ENCODE data around the gene PTPRZ1. TPM values are rescaled to one million over a fixed set of nuclear protein-coding genes. Genes with fewer than 3 reads are reported as not detected.

PTPRZ1 gene
- total and polyA plus RNA-seq, 2 donors (not counting 1 experiment from before 2014, with no cell fraction given), result not detected

DNA sequence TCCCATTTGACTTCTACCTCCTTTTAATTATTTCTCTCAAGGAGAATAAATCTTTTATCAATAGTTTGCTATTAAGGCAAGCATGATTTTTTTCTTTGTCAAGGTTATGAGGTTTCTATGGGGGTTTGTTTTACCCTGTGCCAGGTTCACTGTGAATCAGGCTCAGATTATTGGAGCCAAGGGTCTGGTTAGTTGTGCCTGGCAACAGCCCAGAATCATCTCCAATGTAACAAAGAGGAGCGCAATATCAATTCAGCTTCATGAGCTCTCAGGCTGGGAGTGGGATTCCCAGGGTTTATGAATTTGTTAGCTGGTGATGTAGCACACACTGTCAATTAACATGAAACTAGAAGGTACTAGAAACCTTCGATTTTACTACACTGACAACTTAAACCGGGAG, 197.9 kb downstream of the PTPRZ1 start:
- peaks cover 2% of the 10 kb centered on the region for H3K9me3 Mint-ChIP-seq (ENCODE audit: insufficient read depth)
- Histone ChIP-seq H3K9ac (ENCODE audit: low read length) (no peak overlapping the region), H2AFZ (ENCODE audit: insufficient read depth, low read depth, low read length, poor library complexity, severe bottlenecking) (no peak overlapping the region), H3K4me1 (ENCODE audit: control insufficient read depth in 2 of 2, insufficient read depth in 2 of 2, low read length in 2 of 2) (no peaks in the 10 kb centered on the region), H3K4me3 (ENCODE audit: control extremely low read depth in 1 of 5, extremely low read depth in 1 of 5, insufficient read depth in 1 of 5, low read depth in 2 of 5, low read length in 4 of 5) (no peak overlapping the region), H3K9me3 (ENCODE audit: control extremely low read depth in 1 of 3, control insufficient read depth in 2 of 3, insufficient read depth in 1 of 3, low read length in 2 of 3) (no peaks in the 10 kb centered on the region), H4K20me1 (ENCODE audit: control insufficient read depth, insufficient read depth, low read length, poor library complexity, severe bottlenecking) (no peaks in the 10 kb centered on the region), H3K27ac (ENCODE audit: low read length in 2 of 2) (no peak overlapping the region), H3K79me2 (ENCODE audit: control insufficient read depth, insufficient read depth, low read length) (no peaks in the 10 kb centered on the region), H3K4me2 (replicated peaks; ENCODE audit: low read depth, low read length, poor library complexity, severe bottlenecking) (no peak overlapping the region), H3K27me3 (replicated peaks in 1 of 4; ENCODE audit: control extremely low read depth in 1 of 4, control insufficient read depth in 3 of 4, insufficient read depth in 4 of 4, low read length in 3 of 4) (no peaks in the 10 kb centered on the region), H3K36me3 (replicated peaks in 1 of 2; ENCODE audit: control extremely low read depth in 1 of 2, control insufficient read depth in 1 of 2, extremely low read depth in 1 of 2, insufficient read depth in 2 of 2, low read length in 1 of 2) (no peaks in the 10 kb centered on the region)
- H3K4me3 Mint-ChIP-seq, result no peak overlapping the region
- no peaks in the 10 kb centered on the region for H3K27me3 Mint-ChIP-seq
- DNase-seq (no peak), ATAC-seq (ENCODE audit: low read depth) (no peak)
- ChIA-PET POLR2A (no interaction called here), CTCF (no interaction called here)
- no peak overlapping the region for H3K27ac Mint-ChIP-seq
- WGBS (ENCODE audit: insufficient coverage), result no CpG with 5 or more reads among the region's 3 CpGs
- H3K4me1 Mint-ChIP-seq, result no peaks in the 10 kb centered on the region
- no peak for TF ChIP-seq EZH2 (IDR thresholded peaks at IDR 0.05; ENCODE audit: borderline replicate concordance, insufficient read depth, low read depth, low read length, poor library complexity, severe bottlenecking)
- TF ChIP-seq, protein P1, sequence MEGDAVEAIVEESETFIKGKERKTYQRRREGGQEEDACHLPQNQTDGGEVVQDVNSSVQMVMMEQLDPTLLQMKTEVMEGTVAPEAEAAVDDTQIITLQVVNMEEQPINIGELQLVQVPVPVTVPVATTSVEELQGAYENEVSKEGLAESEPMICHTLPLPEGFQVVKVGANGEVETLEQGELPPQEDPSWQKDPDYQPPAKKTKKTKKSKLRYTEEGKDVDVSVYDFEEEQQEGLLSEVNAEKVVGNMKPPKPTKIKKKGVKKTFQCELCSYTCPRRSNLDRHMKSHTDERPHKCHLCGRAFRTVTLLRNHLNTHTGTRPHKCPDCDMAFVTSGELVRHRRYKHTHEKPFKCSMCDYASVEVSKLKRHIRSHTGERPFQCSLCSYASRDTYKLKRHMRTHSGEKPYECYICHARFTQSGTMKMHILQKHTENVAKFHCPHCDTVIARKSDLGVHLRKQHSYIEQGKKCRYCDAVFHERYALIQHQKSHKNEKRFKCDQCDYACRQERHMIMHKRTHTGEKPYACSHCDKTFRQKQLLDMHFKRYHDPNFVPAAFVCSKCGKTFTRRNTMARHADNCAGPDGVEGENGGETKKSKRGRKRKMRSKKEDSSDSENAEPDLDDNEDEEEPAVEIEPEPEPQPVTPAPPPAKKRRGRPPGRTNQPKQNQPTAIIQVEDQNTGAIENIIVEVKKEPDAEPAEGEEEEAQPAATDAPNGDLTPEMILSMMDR (IDR thresholded peaks at IDR 0.05), result no peak
- intact Hi-C loops (cut with micrococcal nuclease), result no loop called here

DNA sequence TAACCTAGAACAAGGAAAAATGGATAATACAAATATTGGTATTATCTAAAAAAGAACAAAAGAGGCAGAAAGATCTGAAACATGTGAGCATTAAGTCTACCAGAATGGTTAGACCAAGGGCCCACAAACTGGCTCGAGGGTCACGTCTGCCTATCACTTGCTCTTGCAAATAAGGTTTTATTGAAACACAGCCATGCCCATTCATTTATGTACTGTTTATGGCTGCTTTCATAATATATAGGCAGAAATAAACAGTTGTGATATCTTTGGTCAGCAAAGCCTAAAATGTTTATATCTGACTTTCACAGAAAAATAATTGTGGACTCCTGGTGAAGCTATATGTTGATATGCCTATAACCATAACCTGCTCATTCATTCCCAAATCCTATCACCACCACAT, 199.3 kb downstream of the PTPRZ1 start:
- Histone ChIP-seq H3K27me3 (replicated peaks in 1 of 4; ENCODE audit: control extremely low read depth in 1 of 4, control insufficient read depth in 3 of 4, insufficient read depth in 4 of 4, low read length in 3 of 4) (no peaks in the 10 kb centered on the region), H3K27ac (ENCODE audit: low read length in 2 of 2) (no peak overlapping the region), H3K9me3 (ENCODE audit: control extremely low read depth in 1 of 3, control insufficient read depth in 2 of 3, insufficient read depth in 1 of 3, low read length in 2 of 3) (no peaks in the 10 kb centered on the region), H3K4me2 (replicated peaks; ENCODE audit: low read depth, low read length, poor library complexity, severe bottlenecking) (no peak overlapping the region), H3K9ac (ENCODE audit: low read length) (no peak overlapping the region), H3K36me3 (replicated peaks in 1 of 2; ENCODE audit: control extremely low read depth in 1 of 2, control insufficient read depth in 1 of 2, extremely low read depth in 1 of 2, insufficient read depth in 2 of 2, low read length in 1 of 2) (no peaks in the 10 kb centered on the region), H3K4me3 (ENCODE audit: control extremely low read depth in 1 of 5, extremely low read depth in 1 of 5, insufficient read depth in 1 of 5, low read depth in 2 of 5, low read length in 4 of 5) (no peak overlapping the region), H3K79me2 (ENCODE audit: control insufficient read depth, insufficient read depth, low read length) (no peaks in the 10 kb centered on the region), H4K20me1 (ENCODE audit: control insufficient read depth, insufficient read depth, low read length, poor library complexity, severe bottlenecking) (no peaks in the 10 kb centered on the region), H3K4me1 (ENCODE audit: control insufficient read depth in 2 of 2, insufficient read depth in 2 of 2, low read length in 2 of 2) (no peaks in the 10 kb centered on the region), H2AFZ (ENCODE audit: insufficient read depth, low read depth, low read length, poor library complexity, severe bottlenecking) (no peak overlapping the region)
- no peaks in the 10 kb centered on the region for H3K4me1 Mint-ChIP-seq
- TF ChIP-seq, protein P1 (IDR thresholded peaks at IDR 0.05), result no peak
- TF ChIP-seq EZH2 (IDR thresholded peaks at IDR 0.05; ENCODE audit: borderline replicate concordance, insufficient read depth, low read depth, low read length, poor library complexity, severe bottlenecking), result no peak
- intact Hi-C loops (cut with micrococcal nuclease), result no loop called here
- H3K9me3 Mint-ChIP-seq (ENCODE audit: insufficient read depth), result peaks cover 2% of the 10 kb centered on the region
- WGBS (ENCODE audit: insufficient coverage), result no CpG with 5 or more reads among the region's 2 CpGs
- H3K4me3 Mint-ChIP-seq, result no peak overlapping the region
- ChIA-PET POLR2A (no interaction called here), CTCF (no interaction called here)
- DNase-seq (no peak), ATAC-seq (ENCODE audit: low read depth) (no peak)
- no peak overlapping the region for H3K27ac Mint-ChIP-seq
- H3K27me3 Mint-ChIP-seq, result no peaks in the 10 kb centered on the region

Measured in B cell (primary cell).